Activated naive CD8-positive, alpha-beta T cell treated with anti-CD3 and anti-CD28 coated beads, Interleukin-2, amount 50 U/mL, for 16 hours (primary cell): ENCODE data around the gene DENND4B.
"Not testable (repeated sequence)": the region's sequence is repeated elsewhere in the genome, so short reads cannot be mapped to it uniquely, and the experiment has no call there.

Source experiments
- DNase-seq: peaks from one replicate; pipeline ENCODE4 v3.0.0-alpha.2; 2020; ENCODE audit warnings: low read depth, low spot score

DENND4B gene

DNA sequence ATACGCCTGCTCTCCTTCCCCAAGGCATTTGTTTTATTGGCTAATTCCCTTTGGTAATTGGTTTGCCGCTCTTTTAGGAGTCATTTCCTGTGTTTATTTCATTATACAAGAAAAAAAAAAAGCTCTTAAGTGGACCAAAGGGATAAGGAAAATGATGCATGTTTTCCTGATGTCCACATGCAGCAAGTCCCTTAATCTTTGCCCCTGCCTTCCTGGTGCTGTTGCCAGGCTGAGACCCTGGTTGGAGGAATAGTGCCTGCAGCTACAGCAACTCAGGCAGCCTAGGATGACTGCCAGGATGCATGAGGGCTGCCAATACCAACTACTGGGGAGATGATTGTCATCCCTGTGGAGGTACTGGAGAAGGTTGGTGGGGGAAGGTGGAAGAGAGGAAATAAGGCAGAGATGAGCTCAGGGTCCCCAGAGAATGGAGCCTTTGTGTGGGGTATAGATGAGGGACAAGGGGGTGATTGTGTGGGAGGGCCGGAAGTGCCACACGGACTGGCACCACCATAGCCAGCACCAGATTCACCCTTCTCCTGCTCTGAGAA, 17.7 kb downstream of the DENND4B start:
- no peak for DNase-seq

- DNase-seq = no peak
Observed at GRCh38 chr1:153928245-153928644, 18.3 kb downstream of the DENND4B start.

- DNase-seq = no peak
Observed at GRCh38 chr1:153926405-153926804, 20.1 kb downstream of the DENND4B start.

DNA sequence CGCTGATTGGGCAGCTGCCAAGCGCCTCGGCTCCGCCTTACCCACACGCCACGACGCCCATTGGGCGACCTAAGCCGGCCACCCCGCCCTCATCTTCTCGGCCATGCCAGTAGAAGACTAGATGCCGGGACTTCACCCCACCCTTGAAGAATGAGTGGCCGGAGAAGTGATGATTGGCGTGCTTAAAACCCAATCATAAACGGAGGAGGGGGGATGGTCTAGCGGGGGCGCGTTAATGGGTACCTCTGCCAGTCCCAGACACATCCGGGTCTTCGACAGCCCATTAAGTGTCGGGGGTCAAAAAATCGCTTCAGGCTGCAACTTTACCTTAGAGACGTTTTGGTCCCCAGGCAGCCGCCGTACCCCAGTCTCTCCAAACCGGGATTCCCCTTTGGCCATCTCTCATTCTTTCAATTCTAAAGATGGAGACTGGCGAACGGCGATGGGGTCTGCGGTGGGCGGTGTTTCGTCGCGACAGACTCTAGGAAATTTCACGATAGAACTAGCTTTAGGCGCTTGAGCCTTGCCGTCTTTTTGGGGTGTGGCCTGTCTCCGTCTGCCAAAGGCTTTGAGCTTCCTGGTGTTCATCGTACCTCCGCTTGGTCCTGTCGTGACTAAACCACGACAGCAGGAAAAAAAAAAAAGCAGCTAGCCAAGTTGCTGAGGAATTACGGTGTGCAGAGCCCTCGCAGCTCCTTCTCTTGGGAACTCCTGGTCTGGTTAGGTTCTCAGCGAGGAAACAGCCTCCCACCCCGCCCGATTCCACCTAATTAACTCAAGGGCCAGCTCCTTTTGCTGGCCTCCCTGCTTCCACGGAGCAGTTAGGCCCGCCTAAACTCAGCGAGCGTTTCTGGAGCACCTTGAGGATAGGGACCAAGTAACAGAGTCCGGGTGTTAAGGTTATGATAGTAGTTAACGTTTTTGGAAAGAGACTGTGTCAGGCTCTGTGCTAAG, 23.3 kb downstream of the DENND4B start, which contains the start of gene GATAD2B:
GATAD2B (minus strand) TSS at position 1 of the 954 bp plus-strand sequence. CDS start 94,625 bp downstream, outside the sequence.
- DNase-seq = peak; percentile 98

DNA sequence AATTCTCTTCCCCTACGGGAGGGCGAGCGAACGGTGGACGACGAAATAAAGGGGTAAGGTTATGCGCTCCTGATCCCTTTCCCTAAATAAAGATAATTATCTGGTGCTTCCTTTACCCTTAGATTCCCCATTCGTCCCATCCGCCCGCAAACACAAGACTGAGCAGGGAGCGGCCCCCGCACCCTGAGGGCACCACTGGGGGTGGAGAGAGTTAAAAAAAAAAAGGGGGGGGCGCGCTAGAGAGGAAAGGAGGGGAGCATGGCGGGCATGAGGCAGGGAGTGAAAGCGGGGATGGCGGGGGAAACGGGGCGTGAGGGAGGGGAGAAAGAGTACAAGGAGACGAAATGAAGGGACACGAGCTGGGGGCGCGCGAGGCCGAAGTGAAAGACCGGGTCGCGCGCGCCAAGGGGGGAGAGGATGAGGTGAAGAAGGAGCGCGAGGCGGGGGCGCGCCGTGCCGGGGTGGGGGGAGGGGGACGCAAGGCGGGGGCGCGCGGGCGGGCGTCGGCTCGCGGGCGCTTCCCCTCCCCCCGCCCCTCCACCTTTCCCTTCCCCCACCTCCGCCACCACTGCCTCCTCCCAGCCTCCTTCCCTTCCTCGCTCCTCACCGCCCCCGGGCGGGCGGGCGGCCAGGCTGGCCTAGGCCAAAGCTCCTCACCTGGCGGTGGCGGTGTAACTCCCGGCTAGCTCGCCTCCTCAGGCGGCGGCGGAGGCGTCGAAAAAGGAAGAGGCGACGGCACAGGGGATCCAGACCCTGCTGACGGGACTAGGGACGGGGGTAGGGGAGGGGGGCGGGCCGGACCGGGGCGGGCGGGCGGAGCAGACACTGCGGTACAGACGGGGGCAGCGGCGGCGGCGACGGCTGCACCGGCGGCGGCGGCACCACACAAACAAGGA, 24.2 kb downstream of the DENND4B start:
- DNase-seq = peak; percentile 40

GRCh38 chr1:153921803-153922075, 24.8 kb downstream of the DENND4B start:
- DNase-seq = no peak

DNA sequence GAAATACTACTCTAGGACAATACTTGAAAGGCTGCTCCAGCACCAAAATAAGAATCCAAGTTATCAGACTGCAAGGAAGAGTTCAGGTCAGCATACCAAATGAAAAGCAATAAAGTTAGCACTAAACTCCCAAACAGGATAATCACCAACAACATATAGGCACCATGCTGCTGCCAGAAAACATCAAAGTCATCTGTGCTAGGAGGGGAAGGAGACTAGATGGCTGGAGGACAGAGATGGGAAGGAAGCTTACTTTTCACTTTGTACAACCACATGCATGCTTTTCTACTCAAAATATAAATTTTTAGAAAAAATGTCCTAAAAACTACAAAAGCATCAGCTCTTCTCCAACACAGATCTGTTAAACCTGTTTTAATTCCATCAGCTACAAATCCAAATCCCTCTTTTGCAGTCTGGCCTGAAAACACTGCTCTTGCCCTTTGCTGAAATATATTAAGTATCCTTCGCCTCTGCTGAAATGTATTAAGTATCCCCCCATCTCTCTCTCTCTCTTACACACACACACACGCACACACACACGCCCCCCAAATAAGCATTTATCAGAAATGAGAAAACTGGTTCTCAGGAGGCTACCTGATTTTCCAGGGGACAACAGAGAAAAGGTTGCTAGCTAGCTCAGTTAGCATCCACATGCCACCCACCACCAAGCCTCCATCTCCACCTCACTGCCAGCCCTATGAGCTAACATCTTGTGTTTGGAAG, 25.3 kb downstream of the DENND4B start:
- DNase-seq = no peak

- DNase-seq = no peak
Observed at GRCh38 chr1:153919876-153920852, 26.4 kb downstream of the DENND4B start.

- no peak for DNase-seq
Observed at GRCh38 chr1:153916297-153916696, 30.2 kb downstream of the DENND4B start.

GRCh38 chr1:153912349-153912748, 34.2 kb downstream of the DENND4B start:
- DNase-seq = no peak

DNA sequence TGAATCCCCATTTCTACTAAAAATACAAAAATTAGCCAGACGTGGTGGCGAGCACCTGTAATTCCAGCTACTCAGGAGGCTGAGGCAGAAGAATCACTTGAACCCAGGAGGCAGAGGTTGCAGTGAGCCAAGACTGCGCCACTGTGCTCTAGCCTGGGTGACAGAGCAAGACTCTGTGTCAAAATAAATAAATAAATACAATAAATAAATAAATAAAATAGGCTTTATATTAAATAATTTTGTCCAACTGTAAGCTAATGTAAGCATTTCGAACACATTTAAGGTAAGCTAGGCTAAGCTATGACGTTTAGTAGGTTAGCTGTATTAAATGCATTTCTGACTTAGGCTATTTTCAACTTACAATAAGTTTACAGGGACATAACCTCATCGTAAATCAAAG, 36.0 kb downstream of the DENND4B start:
- DNase-seq = not testable (repeated sequence)

DNA sequence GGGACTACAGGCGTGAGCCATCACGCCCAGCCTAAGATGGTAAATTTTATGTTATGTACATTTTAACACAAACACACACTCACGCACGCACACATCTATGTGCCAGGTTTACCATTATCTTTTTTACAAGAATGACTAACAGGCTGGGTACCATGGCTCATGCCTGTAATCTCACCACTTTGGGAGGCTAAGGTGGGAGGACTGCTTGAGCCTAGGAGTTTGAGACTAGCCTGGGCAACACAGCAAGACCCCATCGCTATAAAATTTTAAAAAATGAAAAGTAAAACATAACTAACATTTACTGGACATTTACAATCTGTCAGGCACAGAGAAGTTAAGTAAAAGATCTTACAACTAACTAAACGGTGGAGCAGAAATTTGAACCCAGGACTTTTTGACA, 38.4 kb downstream of the DENND4B start:
- no peak for DNase-seq

GRCh38 chr1:153907134-153907533, 39.4 kb downstream of the DENND4B start:
- no peak for DNase-seq

DNA sequence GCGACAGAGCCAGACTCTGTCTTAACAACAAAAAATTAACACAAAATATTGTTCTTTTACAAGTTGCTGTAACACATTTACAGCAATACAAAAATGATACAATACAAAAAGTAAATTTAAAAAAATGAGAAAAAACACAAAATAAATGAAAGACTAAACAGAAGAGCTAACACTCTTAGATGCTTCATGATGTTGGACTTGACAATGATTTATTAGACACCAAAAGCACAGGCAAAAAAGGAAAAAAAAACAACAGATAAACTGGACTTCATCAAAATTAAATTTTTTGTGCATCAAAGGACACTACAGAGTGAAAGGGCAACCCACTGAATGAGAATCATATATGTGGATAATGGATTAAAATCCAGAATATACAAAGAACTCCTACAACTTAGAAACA, 40.1 kb downstream of the DENND4B start:
- DNase-seq = no peak

DNA sequence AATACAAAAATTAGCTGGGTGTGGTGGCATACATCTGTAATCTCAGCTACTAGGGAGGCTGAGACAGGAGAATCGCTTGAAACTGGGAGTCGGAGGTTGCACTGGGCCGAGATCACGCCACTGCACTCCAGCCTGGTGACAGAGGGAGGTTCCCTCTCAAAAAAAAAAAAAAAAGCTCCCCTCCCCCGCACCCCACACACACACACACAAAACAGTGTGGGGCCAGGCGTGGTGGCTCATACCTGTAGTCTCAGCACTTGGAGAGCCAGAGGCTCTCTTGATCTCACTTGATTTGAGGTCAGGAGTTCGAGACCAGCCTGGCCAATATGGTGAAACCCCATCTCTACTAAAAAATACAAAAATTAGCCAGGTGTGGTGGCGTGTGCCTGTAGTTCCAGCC, 40.6 kb downstream of the DENND4B start:
- DNase-seq = not testable (repeated sequence)

DNA sequence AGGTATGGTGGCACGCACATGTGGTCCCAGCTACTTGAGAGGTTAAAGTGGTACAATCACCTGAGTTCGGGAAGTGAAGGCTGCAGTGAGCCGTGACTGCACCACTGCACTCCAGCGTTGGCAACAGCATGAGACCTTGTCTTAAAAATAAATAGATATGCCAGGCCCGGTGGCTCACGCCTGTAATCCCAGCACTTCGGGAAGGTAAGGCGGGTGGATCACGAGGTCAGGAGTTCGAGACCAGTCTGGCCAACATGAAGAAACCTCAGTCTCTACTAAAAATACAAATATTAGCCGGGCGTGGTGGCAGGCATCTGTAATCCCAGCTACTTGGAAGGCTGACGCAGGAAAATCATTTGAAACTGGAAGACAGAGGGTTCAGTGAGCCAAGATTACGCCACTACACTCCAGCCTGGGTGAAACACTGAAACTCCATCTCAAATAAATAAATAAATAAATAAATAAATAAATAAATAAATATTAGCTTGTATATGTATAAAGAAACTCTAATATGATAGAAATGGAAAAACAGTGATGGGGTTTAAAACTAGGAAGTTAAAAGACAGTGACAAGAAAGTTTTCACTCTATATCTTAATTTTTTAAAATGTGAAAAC, 42.6 kb downstream of the DENND4B start:
- DNase-seq = no peak

GRCh38 chr1:153899509-153899908, 47.0 kb downstream of the DENND4B start:
- no peak for DNase-seq

DNA sequence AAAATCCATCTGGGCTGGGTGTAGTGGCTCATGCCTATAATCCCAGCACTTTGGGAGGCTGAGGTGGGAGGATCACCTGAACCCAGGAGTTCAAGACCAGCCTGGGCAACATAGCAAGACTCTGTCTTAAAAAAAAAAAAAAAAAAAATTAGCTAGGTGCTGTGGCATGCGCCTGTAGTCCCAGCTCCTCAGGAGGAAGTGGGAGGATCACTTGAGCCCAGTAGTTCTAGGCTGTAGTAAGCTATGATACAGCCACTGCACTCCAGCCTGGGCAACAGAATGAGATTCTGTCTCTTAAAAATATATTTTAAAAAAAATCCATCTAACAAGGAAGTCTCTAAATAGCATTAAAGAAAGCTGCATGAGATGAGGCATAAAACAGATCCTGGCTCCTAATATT, 50.7 kb downstream of the DENND4B start:
- DNase-seq = not testable (repeated sequence)

- DNase-seq = not testable (repeated sequence)
Observed at GRCh38 chr1:153891042-153891441, 55.5 kb downstream of the DENND4B start.

GRCh38 chr1:153888533-153888932, 58.0 kb downstream of the DENND4B start:
- DNase-seq = no peak
